Fibroblast of lung (primary cell): Measurements from ENCODE around the gene ERFE.

ENCODE experiments used
- CTCF ChIP-seq, 2 donors: IDR thresholded peaks in 1 of 2; conservative IDR thresholded peaks in 1 of 2; 1 replicate in 1 of 2; 2 replicates in 1 of 2; pipeline ENCODE4 v1.5.1; 2011 to 2012; ENCODE audit warnings: low read length in 2 of 2, control low read depth in 1 of 2, inconsistent platforms in 1 of 2, low read depth in 1 of 2, mild to moderate bottlenecking in 1 of 2
- EZH2 ChIP-seq: IDR thresholded peaks from 2 replicates; pipeline ENCODE4 v1.5.1; 2012; ENCODE audit warnings: low read length, control low read depth, mild to moderate bottlenecking; ENCODE audit errors: missing control alignments

- TF ChIP-seq CTCF (conservative IDR thresholded peaks at IDR 0.05 in 1 of 2, IDR thresholded peaks at IDR 0.05 in 1 of 2; ENCODE audit: low read depth in 1 of 2, low read length in 2 of 2) (no peak), EZH2 (no peak)
Observed at GRCh38 chr2:238169708-238170251, 11.0 kb downstream of the ERFE start.
